ENCODE data around the gene STC2. TPM values are rescaled to one million over a fixed set of nuclear protein-coding genes. Genes with fewer than 3 reads are reported as not detected.
A peak's percentile ranks its signal among the peaks of the same experiment; 100 is the strongest.

The STC2 gene
- polyA plus RNA-seq, 2 of the 4 experiments (the other 2 are of a cell fraction) = 45.2 to 46.1 TPM

DNA sequence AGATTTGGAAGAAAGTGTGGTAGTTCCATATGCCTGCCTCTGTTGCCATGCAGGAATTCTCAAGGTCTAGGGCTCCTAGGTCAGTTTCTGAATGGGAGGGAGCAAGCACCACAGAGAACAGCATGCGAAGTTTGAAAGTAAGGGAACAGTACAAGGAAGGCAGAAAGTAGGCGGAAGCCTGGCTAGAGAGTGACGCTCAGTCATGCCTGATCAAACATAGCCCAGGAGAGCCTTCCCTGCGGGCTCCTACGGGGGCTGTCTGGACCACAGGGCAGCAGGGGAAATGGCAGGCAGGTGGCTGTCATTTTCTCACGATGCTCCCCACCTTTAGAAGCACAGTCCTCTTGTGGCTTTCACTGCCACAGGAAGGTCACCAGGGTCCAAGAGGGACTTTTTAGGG is 12.8 kb upstream of the STC2 start:
- CTCF ChIA-PET = no interaction called here
- TF ChIP-seq, protein P1, sequence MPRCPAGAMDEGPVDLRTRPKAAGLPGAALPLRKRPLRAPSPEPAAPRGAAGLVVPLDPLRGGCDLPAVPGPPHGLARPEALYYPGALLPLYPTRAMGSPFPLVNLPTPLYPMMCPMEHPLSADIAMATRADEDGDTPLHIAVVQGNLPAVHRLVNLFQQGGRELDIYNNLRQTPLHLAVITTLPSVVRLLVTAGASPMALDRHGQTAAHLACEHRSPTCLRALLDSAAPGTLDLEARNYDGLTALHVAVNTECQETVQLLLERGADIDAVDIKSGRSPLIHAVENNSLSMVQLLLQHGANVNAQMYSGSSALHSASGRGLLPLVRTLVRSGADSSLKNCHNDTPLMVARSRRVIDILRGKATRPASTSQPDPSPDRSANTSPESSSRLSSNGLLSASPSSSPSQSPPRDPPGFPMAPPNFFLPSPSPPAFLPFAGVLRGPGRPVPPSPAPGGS (IDR thresholded peaks at IDR 0.05) = no peak
- TF ChIP-seq SREBF2 (IDR thresholded peaks at IDR 0.05) (no peak), ESRRA (IDR thresholded peaks at IDR 0.05; ENCODE audit: borderline replicate concordance, low read length) (no peak), FOSB (CRISPR knock-in tag; IDR thresholded peaks at IDR 0.05) (no peak), KDM5A (IDR thresholded peaks at IDR 0.05) (no peak), KDM1A (IDR thresholded peaks at IDR 0.05; ENCODE audit: low read depth) (no peak), CBX2 (IDR thresholded peaks at IDR 0.05; ENCODE audit: borderline replicate concordance, low read depth) (no peak), ZFP36 (IDR thresholded peaks at IDR 0.05; ENCODE audit: borderline replicate concordance, partially characterized antibody) (no peak), FOXS1 (CRISPR knock-in tag; IDR thresholded peaks at IDR 0.05) (no peak), EHF (CRISPR knock-in tag; IDR thresholded peaks at IDR 0.05) (no peak), CBX8 (IDR thresholded peaks at IDR 0.05) (no peak), FOSL2 (IDR thresholded peaks at IDR 0.05) (no peak), FOSL2 (CRISPR knock-in tag; IDR thresholded peaks at IDR 0.05) (no peak), HOXA7 (CRISPR knock-in tag; IDR thresholded peaks at IDR 0.05) (no peak), NPAS2 (CRISPR knock-in tag; IDR thresholded peaks at IDR 0.05; ENCODE audit: borderline replicate concordance) (no peak), ZNF302 (CRISPR knock-in tag; IDR thresholded peaks at IDR 0.05) (no peak), EHMT2 (IDR thresholded peaks at IDR 0.05; ENCODE audit: low read depth) (no peak), CHD2 (IDR thresholded peaks at IDR 0.05; ENCODE audit: low read length, partially characterized antibody) (no peak)
- TF ChIP-seq, protein P2, sequence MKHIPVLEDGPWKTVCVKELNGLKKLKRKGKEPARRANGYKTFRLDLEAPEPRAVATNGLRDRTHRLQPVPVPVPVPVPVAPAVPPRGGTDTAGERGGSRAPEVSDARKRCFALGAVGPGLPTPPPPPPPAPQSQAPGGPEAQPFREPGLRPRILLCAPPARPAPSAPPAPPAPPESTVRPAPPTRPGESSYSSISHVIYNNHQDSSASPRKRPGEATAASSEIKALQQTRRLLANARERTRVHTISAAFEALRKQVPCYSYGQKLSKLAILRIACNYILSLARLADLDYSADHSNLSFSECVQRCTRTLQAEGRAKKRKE (CRISPR knock-in tag; IDR thresholded peaks at IDR 0.05; ENCODE audit: low read depth) = no peak
- TF ChIP-seq, protein P3, sequence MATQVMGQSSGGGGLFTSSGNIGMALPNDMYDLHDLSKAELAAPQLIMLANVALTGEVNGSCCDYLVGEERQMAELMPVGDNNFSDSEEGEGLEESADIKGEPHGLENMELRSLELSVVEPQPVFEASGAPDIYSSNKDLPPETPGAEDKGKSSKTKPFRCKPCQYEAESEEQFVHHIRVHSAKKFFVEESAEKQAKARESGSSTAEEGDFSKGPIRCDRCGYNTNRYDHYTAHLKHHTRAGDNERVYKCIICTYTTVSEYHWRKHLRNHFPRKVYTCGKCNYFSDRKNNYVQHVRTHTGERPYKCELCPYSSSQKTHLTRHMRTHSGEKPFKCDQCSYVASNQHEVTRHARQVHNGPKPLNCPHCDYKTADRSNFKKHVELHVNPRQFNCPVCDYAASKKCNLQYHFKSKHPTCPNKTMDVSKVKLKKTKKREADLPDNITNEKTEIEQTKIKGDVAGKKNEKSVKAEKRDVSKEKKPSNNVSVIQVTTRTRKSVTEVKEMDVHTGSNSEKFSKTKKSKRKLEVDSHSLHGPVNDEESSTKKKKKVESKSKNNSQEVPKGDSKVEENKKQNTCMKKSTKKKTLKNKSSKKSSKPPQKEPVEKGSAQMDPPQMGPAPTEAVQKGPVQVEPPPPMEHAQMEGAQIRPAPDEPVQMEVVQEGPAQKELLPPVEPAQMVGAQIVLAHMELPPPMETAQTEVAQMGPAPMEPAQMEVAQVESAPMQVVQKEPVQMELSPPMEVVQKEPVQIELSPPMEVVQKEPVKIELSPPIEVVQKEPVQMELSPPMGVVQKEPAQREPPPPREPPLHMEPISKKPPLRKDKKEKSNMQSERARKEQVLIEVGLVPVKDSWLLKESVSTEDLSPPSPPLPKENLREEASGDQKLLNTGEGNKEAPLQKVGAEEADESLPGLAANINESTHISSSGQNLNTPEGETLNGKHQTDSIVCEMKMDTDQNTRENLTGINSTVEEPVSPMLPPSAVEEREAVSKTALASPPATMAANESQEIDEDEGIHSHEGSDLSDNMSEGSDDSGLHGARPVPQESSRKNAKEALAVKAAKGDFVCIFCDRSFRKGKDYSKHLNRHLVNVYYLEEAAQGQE (IDR thresholded peaks at IDR 0.05) = no peak
- TF ChIP-seq, protein P4, sequence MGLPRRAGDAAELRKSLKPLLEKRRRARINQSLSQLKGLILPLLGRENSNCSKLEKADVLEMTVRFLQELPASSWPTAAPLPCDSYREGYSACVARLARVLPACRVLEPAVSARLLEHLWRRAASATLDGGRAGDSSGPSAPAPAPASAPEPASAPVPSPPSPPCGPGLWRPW (IDR thresholded peaks at IDR 0.05) = no peak
- ATAC-seq = peak in 1 of 2 experiments; percentile 23; a peak in 1 of 6 replicates

DNA sequence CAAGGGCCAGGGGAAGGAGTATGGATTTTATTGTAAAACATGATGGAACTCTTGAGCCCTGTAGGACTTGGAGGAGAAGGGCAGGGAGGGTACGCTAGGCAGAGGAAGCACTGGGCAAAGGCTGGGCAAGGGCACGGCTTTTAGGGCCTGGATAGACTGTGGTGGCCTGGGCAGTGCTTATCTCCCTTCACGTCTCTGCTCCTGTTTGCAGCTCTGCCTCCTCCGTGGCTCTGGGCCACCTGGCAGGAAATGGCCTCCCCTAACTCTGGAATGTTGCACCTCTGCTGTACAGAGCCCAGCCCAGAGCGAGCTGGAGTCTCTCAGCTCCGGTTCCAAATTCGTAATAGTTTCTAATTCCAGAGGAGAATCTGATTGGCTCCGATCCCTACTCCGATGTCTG is 12.2 kb upstream of the STC2 start:
- ATAC-seq (peak in 1 of 2 experiments; percentile 23; a peak in 1 of 6 replicates), DNase-seq (ENCODE audit: low read depth in 1 of 2, low spot score in 1 of 2) (no peak), FAIRE-seq (no peak)
- POLR2A ChIA-PET = no interaction called here
- no peak overlapping the region for H3K4me2 ChIP-seq
- 76% methylated on average over 9 of the region's 9 CpGs for WGBS (ENCODE audit: missing lambda C conversion rate)
- no peaks in the 10 kb centered on the region for H3K9me3 ChIP-seq
- CTCF ChIA-PET = interaction anchor here (1.3 kb wide), 1 partner anchor 9 kb away, joined by 3 read pairs; no protein-coding TSS in a partner anchor
- no peak overlapping the region for H3K27ac ChIP-seq
- TF ChIP-seq, protein P5, sequence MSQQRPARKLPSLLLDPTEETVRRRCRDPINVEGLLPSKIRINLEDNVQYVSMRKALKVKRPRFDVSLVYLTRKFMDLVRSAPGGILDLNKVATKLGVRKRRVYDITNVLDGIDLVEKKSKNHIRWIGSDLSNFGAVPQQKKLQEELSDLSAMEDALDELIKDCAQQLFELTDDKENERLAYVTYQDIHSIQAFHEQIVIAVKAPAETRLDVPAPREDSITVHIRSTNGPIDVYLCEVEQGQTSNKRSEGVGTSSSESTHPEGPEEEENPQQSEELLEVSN (IDR thresholded peaks at IDR 0.05; ENCODE audit: borderline replicate concordance, low read depth) = no peak
- no peak overlapping the region for H3K4me3 ChIP-seq
- H3K4me1 ChIP-seq = no peaks in the 10 kb centered on the region

More for the DNA sequence above, 12.8 kb upstream of the STC2 start:
- POLR2A ChIA-PET = no interaction called here
- no peak overlapping the region for H3K4me2 ChIP-seq
- DNase-seq (ENCODE audit: low read depth in 1 of 2, low spot score in 1 of 2) = no peak
- H3K9me3 ChIP-seq = no peaks in the 10 kb centered on the region
- no peak overlapping the region for H3K4me3 ChIP-seq
- 80% methylated on average over 6 of the region's 6 CpGs for WGBS (ENCODE audit: missing lambda C conversion rate)
- no peaks in the 10 kb centered on the region for H3K4me1 ChIP-seq
- no peak for FAIRE-seq
- H3K27ac ChIP-seq = no peak overlapping the region

Measured in A549 (cell line).